Heart right ventricle (tissue), 16 donors: ENCODE measurements around the gene INHBC. TPM values are rescaled to one million over a fixed set of nuclear protein-coding genes. Genes with fewer than 3 reads are reported as not detected.

ENCODE experiments used
- ATAC-seq, 8 donors: fragments of 200-7000 bp; cut with Tn5 transposase; one replicate each; pipeline ENCODE4 v1.9.1; 2020; ENCODE audit warnings: mild to moderate bottlenecking in 8 of 8, moderate library complexity in 8 of 8, moderate number of reproducible peaks in 1 of 8
- DNase-seq, 2 donors: peaks; one replicate each; pipeline ENCODE4 v3.0.0-alpha.2; 2020
- H3K27ac ChIP-seq, 10 donors: fragments of 200-600 bp; sonication (generic) in 2 of 10; one replicate each; pipeline versions ENCODE4 v1.5.0 to v1.8.0; 2020 to 2022; ENCODE audit warnings: mild to moderate bottlenecking in 3 of 10
- H3K27me3 ChIP-seq, 7 donors: fragments of 200-600 bp; one replicate each; pipeline ENCODE4 v1.8.0; 2021 to 2022; ENCODE audit warnings: mild to moderate bottlenecking in 2 of 7
- H3K36me3 ChIP-seq, 9 donors: fragments of 200-600 bp; sonication (generic) in 1 of 9; one replicate each; pipeline versions ENCODE4 v1.5.0 to v1.8.0; 2020 to 2022; ENCODE audit warnings: mild to moderate bottlenecking in 2 of 9
- H3K4me1 ChIP-seq, 9 donors: fragments of 200-600 bp; sonication (generic) in 1 of 9; one replicate each; pipeline versions ENCODE4 v1.5.0 to v1.8.0; 2020 to 2022; ENCODE audit warnings: mild to moderate bottlenecking in 4 of 9
- H3K4me3 ChIP-seq, 10 donors: fragments of 200-600 bp; sonication (generic) in 2 of 10; one replicate each; pipeline versions ENCODE4 v1.5.0 to v1.8.0; 2020 to 2022; ENCODE audit warnings: mild to moderate bottlenecking in 7 of 10, moderate library complexity in 2 of 10
- H3K9me3 ChIP-seq, 11 donors: fragments of 200-600 bp in 10 of 11; sonication (generic) in 2 of 11; one replicate each; pipeline versions ENCODE4 v1.5.0 to v1.8.0; 2013 to 2022; ENCODE audit warnings: mild to moderate bottlenecking in 2 of 11, control low read depth in 1 of 11, moderate library complexity in 1 of 11
- CTCF ChIP-seq, 9 donors: fragments of 200-600 bp; sonication (generic) in 2 of 9; IDR thresholded peaks; one replicate each; pipeline versions ENCODE4 v1.5.0 to v1.8.0; 2021 to 2022; ENCODE audit warnings: antibody characterized with exemption in 9 of 9, mild to moderate bottlenecking in 5 of 9, moderate library complexity in 1 of 9
- WGBS, 2 donors: extraction: QIAGEN DNeasy Blood & Tissue Kit; methylation state at CpG; one replicate each; pipeline ENCODE4 v1.1.7; 2013; ENCODE audit warnings: inconsistent platforms in 1 of 2; 5-methylcytosine and 5-hydroxymethylcytosine counted together
- intact Hi-C, 10 donors: fragments of 100-400 bp; cut with DNase I; formaldehyde crosslinking; loops; one replicate each; pipeline versions ENCODE4 v1.11.1 to v1.14.2; 2022
- polyA plus RNA-seq, 2 donors: library from polyadenylated mRNA; stranded (reverse); fragments of 200-250 nt; gene quantifications; one replicate each; pipeline ENCODE4 v1.2.3, GENCODE V29; 2013
- total RNA-seq, 10 donors: library from RNA; stranded (reverse); fragmentation: NEBNext Ultra II Directional in 3 of 10; extraction: Animal tissue kit (Norgen Biotek cat#: 25700) in 3 of 10; gene quantifications; one replicate each; pipeline versions ENCODE4 v1.2.1 to v1.2.4, GENCODE V29; 2021 to 2023
- donor health status: Arrhythmogenic right ventricular cardiomyopathy.
- donor health status: ischemic (EF 13 %, LVEDD 7.1; RV severe dilation, severe dysfunction).
- donor health status: healthy with polysubstance abuse.
- donor health status: DM: no; HTN: yes; CAD: no.
- donor health status: DM: no; HTN: no; CAD: no.
- donor health status: ischemic (EF 25% LVEDD 6.9; RV normal size, moderate dysfunction).
- donor health status: ischemic (EF 25% LVEDD 5.7; RV mildly dilated, moderate dysfunction).
- donor health status: healthy.
- donor health status: DM: yes; HTN: yes; CAD: no.
- donor health status: Ischemic cardiomyopathy.
- donor health status: ischemic (EF 35%, LVEDD 5.7; RV mildly dilated, moderate dysfunction).
- donor health status: nonischemic (EF 11% LVEDD 7.7; RV severe dilation, severe dysfunction).
- donor health status: DM: yes; HTN: yes; CAD: no.
- donor health status: PGD.
- donor health status: ischemic (EF 29% LVEDD 5.4; RV normal size, mild dysfunction).
- donor health status: nonischemic (EF 23%, LVEDD 6.1; RV moderate dilation, normal function).

INHBC gene
- total and polyA plus RNA-seq, 12 donors = 0.03 to 0.13 TPM; not detected in 10

GRCh38 chr12:57479376-57480115 is 45.0 kb downstream of the INHBC start, which contains the start of gene ARHGAP9:
ARHGAP9 (minus strand) TSS chr12:57479866; CDS start chr12:57479406, 460 bp downstream.
- ATAC-seq (peak in 1 of 8 donors; percentile 4), DNase-seq (no peak)
- 67 to 71% methylated on average over 6 of the region's 6 CpGs for WGBS, 2 donors
- H3K4me1 ChIP-seq = peaks cover 0 to 57% (median 16%) of the 10 kb centered on the region in 9 donors
- intact Hi-C loops = no loop called here
- peak within 1 kb of the TSS in 6 of 10 donors; percentile 12 to 95 (median 42) for H3K27ac ChIP-seq
- H3K9me3 ChIP-seq = no peaks in the 10 kb centered on the region
- H3K36me3 ChIP-seq = peaks cover 0 to 10% (median 0%) of the 10 kb centered on the region in 9 donors
- TF ChIP-seq CTCF (IDR thresholded peaks at IDR 0.05) = no peak
- H3K4me3 ChIP-seq = peak within 1 kb of the TSS in 1 of 10 donors; percentile 68
- H3K27me3 ChIP-seq = peaks cover 9 to 58% (median 34%) of the 10 kb centered on the region in 7 donors

GRCh38 chr12:57481671-57482070 is 47.1 kb downstream of the INHBC start:
- Histone ChIP-seq H3K4me1 (peaks cover 0 to 38% (median 0%) of the 10 kb centered on the region in 9 donors), H3K27ac (peak overlapping the region in 1 of 10 donors; percentile 95), H3K27me3 (peaks cover 0 to 36% (median 12%) of the 10 kb centered on the region in 7 donors), H3K9me3 (no peaks in the 10 kb centered on the region), H3K36me3 (no peaks in the 10 kb centered on the region), H3K4me3 (no peak overlapping the region)
- 88 to 89% methylated on average over 1 of the region's 1 CpG for whole genome bisulfite sequencing, 2 donors
- intact Hi-C loops = no loop called here
- no peak for TF ChIP-seq CTCF (IDR thresholded peaks at IDR 0.05)
- ATAC-seq (no peak), DNase-seq (no peak)

GRCh38 chr12:57483466-57483865 is 48.9 kb downstream of the INHBC start:
- TF ChIP-seq CTCF (IDR thresholded peaks at IDR 0.05) = no peak
- intact Hi-C loops = no loop called here
- Histone ChIP-seq H3K27ac (no peak overlapping the region), H3K9me3 (no peaks in the 10 kb centered on the region), H3K36me3 (no peaks in the 10 kb centered on the region), H3K27me3 (peaks cover 0 to 22% (median 5%) of the 10 kb centered on the region in 7 donors), H3K4me3 (no peak overlapping the region), H3K4me1 (peaks cover 0 to 38% (median 2%) of the 10 kb centered on the region in 9 donors)
- ATAC-seq (no peak), DNase-seq (no peak)
- 45 to 46% methylated on average over 5 of the region's 5 CpGs for WGBS, 2 donors

GRCh38 chr12:57485695-57486094 is 51.1 kb downstream of the INHBC start:
- Histone ChIP-seq H3K27me3 (peaks cover 0 to 10% (median 0%) of the 10 kb centered on the region in 7 donors), H3K4me1 (peaks cover 9 to 28% (median 13%) of the 10 kb centered on the region in 9 donors), H3K4me3 (no peak overlapping the region), H3K9me3 (no peaks in the 10 kb centered on the region), H3K27ac (no peak overlapping the region), H3K36me3 (peaks cover 0 to 18% (median 9%) of the 10 kb centered on the region in 9 donors)
- TF ChIP-seq CTCF (IDR thresholded peaks at IDR 0.05) = no peak
- no peak for ATAC-seq
- no peak for DNase-seq
- intact Hi-C loops = no loop called here
